LoVo (cell line): ENCODE results near the gene EMD.
A peak's percentile ranks its signal among the peaks of the same experiment; 100 is the strongest.
"Not testable (repeated sequence)": the region's sequence is repeated elsewhere in the genome, so short reads cannot be mapped to it uniquely, and the experiment has no call there.

ENCODE experiments used
- DNase-seq: peaks from one replicate; pipeline ENCODE4 v3.0.0-alpha.2; 2016; ENCODE audit warnings: low spot score

Gene EMD

GRCh38 chrX:154378799-154379568 lies at the start of gene EMD:
Gene EMD (plus strand): TSS chrX:154379295. CDS start chrX:154379485, 190 bp downstream.
- peak; percentile 92 for DNase-seq

GRCh38 chrX:154332561-154332960 lies 46.5 kb upstream of the EMD start:
- no peak for DNase-seq

GRCh38 chrX:154333116-154333515 lies 46.0 kb upstream of the EMD start:
- DNase-seq, result no peak

- DNase-seq, result no peak
These were observed 45.2 kb upstream of the EMD start for GRCh38 chrX:154333837-154334271.

GRCh38 chrX:154334496-154334895 lies 44.6 kb upstream of the EMD start:
- no peak for DNase-seq

- not testable (repeated sequence) for DNase-seq
These were observed 37.4 kb upstream of the EMD start for GRCh38 chrX:154341399-154342298.

- DNase-seq, result not testable (repeated sequence)
These were observed 36.0 kb upstream of the EMD start for GRCh38 chrX:154343063-154343462.

- DNase-seq, result not testable (repeated sequence)
These were observed 35.5 kb upstream of the EMD start for GRCh38 chrX:154343620-154344019.

GRCh38 chrX:154348114-154348531 lies 31.0 kb upstream of the EMD start:
- DNase-seq, result no peak

- no peak for DNase-seq
These were observed 30.3 kb upstream of the EMD start for GRCh38 chrX:154348646-154349358.

- DNase-seq, result no peak
These were observed 29.6 kb upstream of the EMD start for GRCh38 chrX:154349359-154349935.

GRCh38 chrX:154349979-154350378 lies 29.1 kb upstream of the EMD start:
- no peak for DNase-seq

GRCh38 chrX:154350429-154351182 lies 28.5 kb upstream of the EMD start:
- DNase-seq, result no peak

GRCh38 chrX:154351183-154352011 lies 27.7 kb upstream of the EMD start:
- DNase-seq, result no peak

GRCh38 chrX:154352012-154352401 lies 27.1 kb upstream of the EMD start:
- no peak for DNase-seq

GRCh38 chrX:154352466-154352865 lies 26.6 kb upstream of the EMD start:
- no peak for DNase-seq

GRCh38 chrX:154353172-154353843 lies 25.8 kb upstream of the EMD start:
- no peak for DNase-seq

GRCh38 chrX:154354013-154354412 lies 25.1 kb upstream of the EMD start:
- DNase-seq, result no peak

GRCh38 chrX:154354516-154354915 lies 24.6 kb upstream of the EMD start:
- no peak for DNase-seq
